SJCRH30 (cell line): ENCODE results near the gene CASP7. TPM values are rescaled to one million over a fixed set of nuclear protein-coding genes. Genes with fewer than 3 reads are reported as not detected.

Experiments
- DNase-seq, 2 experiments: peaks; one replicate each; pipeline ENCODE4 v3.0.0-alpha.2; 2015 to 2020
- H3K27ac ChIP-seq: fragments of 250-450 bp; sonication (Bioruptor Pico); 2 replicates; pipeline ENCODE4 v1.5.1; 2020; ENCODE audit warnings: mild to moderate bottlenecking, moderate library complexity
- H3K27me3 ChIP-seq: fragments of 250-450 bp; sonication (Bioruptor Pico); 2 replicates; pipeline ENCODE4 v1.5.1; 2020; ENCODE audit warnings: mild to moderate bottlenecking, moderate library complexity
- H3K36me3 ChIP-seq: fragments of 250-450 bp; sonication (Bioruptor Pico); 2 replicates; pipeline ENCODE4 v1.5.1; 2020; ENCODE audit warnings: mild to moderate bottlenecking, moderate library complexity
- H3K4me1 ChIP-seq: fragments of 250-450 bp; sonication (Bioruptor Pico); 2 replicates; pipeline ENCODE4 v1.5.1; 2020; ENCODE audit warnings: mild to moderate bottlenecking, moderate library complexity
- H3K4me3 ChIP-seq: fragments of 250-450 bp; sonication (Bioruptor Pico); 2 replicates; pipeline ENCODE4 v1.5.1; 2020; ENCODE audit warnings: mild to moderate bottlenecking, moderate library complexity
- H3K9me3 ChIP-seq: fragments of 250-450 bp; sonication (Bioruptor Pico); replicated peaks from 2 replicates; pipeline ENCODE4 v1.5.1; 2020; ENCODE audit warnings: mild to moderate bottlenecking, moderate library complexity
- total RNA-seq: library from RNA; depleted of rRNA; stranded (reverse); fragments of >200 nt; shearing (Covaris generic); gene quantifications from 2 replicates; pipeline ENCODE4 v1.2.3, GENCODE V29; 2014

The CASP7 gene
- total RNA-seq, 1 experiment from 2014 or later: 38.1 TPM

DNA sequence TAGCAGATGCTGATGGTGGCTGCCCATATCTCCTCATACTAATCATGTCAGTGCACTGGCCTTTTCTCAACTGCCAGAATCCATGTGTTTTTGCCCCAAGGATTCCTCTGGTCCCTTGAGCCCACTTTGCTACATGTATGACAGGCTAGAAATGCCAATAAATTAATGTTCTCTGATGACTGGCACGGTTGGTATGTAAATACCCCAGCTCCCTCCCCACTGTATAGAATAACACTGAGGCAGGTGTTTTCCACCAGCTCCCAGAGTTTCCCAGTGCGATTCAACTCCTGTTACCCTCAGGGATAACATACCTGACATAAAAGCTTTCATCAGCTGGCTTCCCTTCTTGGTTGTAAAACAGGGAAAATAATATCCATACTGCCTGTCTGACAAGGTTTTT lies 62.8 kb downstream of the CASP7 start:
- Histone ChIP-seq H3K27ac (no peak overlapping the region), H3K9me3 (0 out of 2 replicates have a peak, but pooled peaks cover 4% of the 10 kb centered on the region), H3K4me3 (no peak overlapping the region), H3K4me1 (peaks cover 7% of the 10 kb centered on the region; the same call in 1 of the 2 replicates), H3K27me3 (no peaks in the 10 kb centered on the region), H3K36me3 (no peaks in the 10 kb centered on the region)
- no peak for DNase-seq

DNA sequence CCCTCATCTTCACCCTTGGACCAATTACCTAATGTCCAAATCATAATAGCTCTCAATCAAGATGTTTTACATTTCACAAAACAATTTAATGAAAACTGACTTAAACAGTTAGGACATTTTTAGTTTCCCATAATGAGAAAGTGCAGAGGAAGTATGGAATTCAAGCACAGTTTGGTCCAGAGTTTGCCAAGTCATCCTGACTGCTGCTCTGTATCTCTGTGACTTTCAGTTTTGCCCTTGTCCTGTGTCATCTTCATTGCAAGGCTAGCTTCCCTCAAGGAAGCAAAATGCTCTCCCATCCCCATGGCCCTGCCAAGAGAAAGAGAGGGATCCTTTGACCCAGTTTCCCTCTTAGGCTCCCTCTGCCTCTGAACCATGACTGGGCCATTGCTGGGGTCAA lies 63.9 kb downstream of the CASP7 start:
- no peak overlapping the region for H3K4me3 ChIP-seq
- H3K36me3 ChIP-seq: no peaks in the 10 kb centered on the region
- DNase-seq: no peak
- H3K27me3 ChIP-seq: no peaks in the 10 kb centered on the region
- peaks cover 7% of the 10 kb centered on the region; the same call in 1 of the 2 replicates for H3K4me1 ChIP-seq
- 0 out of 2 replicates have a peak, but pooled peaks cover 4% of the 10 kb centered on the region for H3K9me3 ChIP-seq
- H3K27ac ChIP-seq: no peak overlapping the region

DNA sequence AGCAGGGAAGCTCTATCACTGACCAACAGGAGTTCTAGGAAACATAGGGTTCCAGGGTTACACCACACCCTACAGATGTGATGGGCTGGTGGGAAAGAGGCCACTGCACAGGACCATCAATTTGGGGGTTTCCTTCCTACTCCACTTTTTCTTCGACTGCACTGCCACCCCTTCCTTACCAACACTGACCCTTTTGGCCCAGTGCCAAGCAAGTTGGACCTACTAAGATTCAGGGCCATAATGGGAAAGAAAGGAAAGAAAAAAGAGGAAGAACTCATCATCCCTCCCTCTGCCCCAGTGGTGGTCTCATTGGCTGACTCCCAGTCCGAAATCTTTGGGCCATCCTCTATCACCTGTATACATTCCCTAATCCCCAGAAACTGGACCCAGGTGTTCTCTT lies 65.7 kb downstream of the CASP7 start:
- Histone ChIP-seq H3K4me3 (no peak overlapping the region), H3K36me3 (no peaks in the 10 kb centered on the region)

DNA sequence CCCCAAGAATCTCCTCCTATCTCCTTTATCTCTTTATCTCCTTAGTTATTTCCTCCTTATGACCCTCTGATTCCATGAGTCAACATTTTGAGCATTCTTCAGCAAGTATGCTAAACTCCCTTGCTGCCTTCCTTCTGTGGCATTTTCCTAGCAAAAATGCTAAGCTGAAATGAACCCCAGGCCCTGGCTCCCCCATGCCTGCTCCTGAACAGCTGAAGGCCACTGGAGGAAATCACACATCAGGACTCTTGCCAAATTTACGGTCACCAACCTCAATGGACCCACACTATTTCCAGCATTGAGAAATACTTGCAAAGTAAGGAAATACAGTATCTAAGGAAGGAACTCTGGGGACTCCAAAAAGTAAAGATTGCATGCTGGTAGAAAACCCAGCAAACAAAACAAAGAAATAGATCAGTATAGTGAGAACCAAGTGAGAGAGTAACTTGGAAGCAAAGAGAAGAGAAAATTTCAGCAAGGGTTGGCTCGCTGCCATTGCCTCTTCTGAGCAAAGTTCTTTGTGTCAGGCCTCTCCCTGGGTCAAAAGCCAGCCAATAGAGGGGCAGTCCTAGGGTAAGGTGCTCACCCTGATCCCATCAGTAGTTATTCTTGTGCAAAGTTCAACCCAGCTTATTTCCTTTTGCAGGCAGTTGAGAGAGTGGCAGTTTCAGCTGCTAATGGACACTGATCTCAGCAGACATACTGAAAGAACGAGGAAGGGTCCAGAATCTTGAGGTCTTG lies 66.7 kb downstream of the CASP7 start:
- DNase-seq: peak; percentile 32 to 35
- H3K4me3 ChIP-seq: no peak overlapping the region
- H3K36me3 ChIP-seq: no peaks in the 10 kb centered on the region
- peaks cover 16% of the 10 kb centered on the region for H3K4me1 ChIP-seq
- no peak overlapping the region for H3K27ac ChIP-seq
- H3K9me3 ChIP-seq: 0 out of 2 replicates have a peak, but pooled peaks cover 4% of the 10 kb centered on the region
- H3K27me3 ChIP-seq: no peaks in the 10 kb centered on the region

More for the DNA sequence above, 65.7 kb downstream of the CASP7 start:
- DNase-seq: no peak
- Histone ChIP-seq H3K27ac (no peak overlapping the region), H3K4me1 (peaks cover 8% of the 10 kb centered on the region; the same call in 1 of the 2 replicates), H3K9me3 (0 out of 2 replicates have a peak, but pooled peaks cover 4% of the 10 kb centered on the region), H3K27me3 (no peaks in the 10 kb centered on the region)

DNA sequence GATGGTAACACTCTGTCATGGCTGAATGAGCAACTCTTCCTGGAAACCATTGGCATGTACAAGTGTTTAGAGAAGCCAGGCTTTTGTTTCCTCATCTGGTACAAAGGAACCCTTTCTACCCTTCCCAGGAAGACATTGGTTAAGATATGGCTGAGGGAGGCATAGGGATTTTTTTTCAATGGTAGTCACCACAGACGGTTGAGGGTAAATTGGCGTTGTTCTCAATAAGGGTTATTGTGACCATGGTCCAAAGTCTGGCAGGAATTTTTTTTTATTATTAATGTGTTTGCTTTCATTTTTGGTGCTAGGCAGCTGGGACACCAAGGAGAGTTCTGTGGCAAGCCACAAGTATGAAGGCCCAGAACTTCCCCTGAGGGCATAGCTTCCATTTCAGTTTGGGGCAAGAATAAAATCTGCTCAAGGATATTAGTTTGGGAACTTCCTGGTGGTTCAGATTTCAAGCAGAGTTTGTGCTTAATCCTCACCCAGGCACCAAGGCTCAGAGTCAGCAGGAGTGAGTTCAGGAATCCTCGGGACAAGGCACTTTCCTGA lies 71.5 kb downstream of the CASP7 start, which contains the start of gene PLEKHS1:
Gene PLEKHS1 (plus strand): TSS at position 502 of the 552 bp plus-strand sequence. CDS start 3,596 bp downstream, outside the sequence.
- DNase-seq: peak; percentile 91 to 96
- Histone ChIP-seq H3K4me3 (peak within 1 kb of the TSS; percentile 54), H3K9me3 (no peaks in the 10 kb centered on the region), H3K36me3 (no peaks in the 10 kb centered on the region), H3K27ac (peak within 1 kb of the TSS; percentile 73), H3K27me3 (no peaks in the 10 kb centered on the region), H3K4me1 (peaks cover 26% of the 10 kb centered on the region)

DNA sequence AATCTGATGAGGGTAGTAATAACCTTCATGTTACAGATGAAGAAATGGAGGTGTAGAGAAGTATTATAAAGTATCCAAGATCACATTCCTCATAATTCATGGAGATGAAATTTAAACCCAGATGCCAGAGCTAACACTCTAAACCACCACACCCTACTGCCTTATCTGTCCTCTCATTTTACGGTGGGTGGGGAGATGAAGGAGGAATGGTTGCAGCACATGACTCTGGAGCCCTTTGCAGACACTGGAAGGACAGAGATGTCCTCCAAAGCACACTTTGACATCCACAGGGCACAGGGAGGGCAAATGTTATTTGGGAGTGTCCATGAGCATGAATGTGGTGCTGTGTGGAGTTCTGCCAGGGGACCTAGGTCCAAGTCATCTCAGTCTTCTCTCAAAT lies 72.8 kb downstream of the CASP7 start:
- Histone ChIP-seq H3K36me3 (no peaks in the 10 kb centered on the region), H3K4me1 (peaks cover 21% of the 10 kb centered on the region), H3K9me3 (no peaks in the 10 kb centered on the region), H3K27me3 (no peaks in the 10 kb centered on the region), H3K27ac (peak overlapping the region; percentile 73), H3K4me3 (peak overlapping the region; percentile 54)
- peak; percentile 41 to 63 for DNase-seq

DNA sequence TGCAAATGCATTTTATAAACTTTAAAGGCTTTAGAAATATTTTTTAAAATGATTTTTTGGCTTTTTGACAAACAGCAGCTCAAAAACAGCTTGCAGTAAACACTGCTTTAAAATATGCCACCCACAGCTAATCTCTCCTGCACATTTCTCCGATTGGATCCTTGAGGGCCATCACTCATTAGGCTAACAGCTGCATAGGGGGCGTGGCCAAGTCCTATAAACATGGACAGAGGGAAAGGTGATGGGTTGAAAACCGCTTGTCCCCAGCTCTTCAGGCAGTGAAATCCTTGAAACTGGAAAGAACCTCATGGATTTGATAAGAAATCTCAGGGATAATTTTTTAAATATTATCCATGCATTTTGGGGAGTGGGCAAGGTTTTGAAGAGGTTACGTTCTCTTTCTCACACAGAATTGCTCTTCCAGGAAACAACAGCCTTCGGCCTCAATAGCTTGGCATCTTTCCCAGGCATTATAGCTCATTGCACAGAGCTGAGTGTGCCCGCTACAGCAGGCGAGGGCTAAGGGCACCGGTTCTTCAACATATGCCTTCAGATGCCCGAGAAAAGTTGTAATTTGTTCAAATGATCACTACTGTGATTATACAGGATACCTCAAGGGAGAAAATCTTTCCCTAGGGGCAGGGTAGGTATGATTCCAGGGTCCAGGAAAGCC lies 73.4 kb downstream of the CASP7 start:
- peaks cover 21% of the 10 kb centered on the region for H3K4me1 ChIP-seq
- H3K9me3 ChIP-seq: no peaks in the 10 kb centered on the region
- peak overlapping the region; percentile 73 for H3K27ac ChIP-seq
- H3K4me3 ChIP-seq: peak overlapping the region; percentile 54
- peak; percentile 95 to 97 for DNase-seq
- H3K27me3 ChIP-seq: no peaks in the 10 kb centered on the region
- H3K36me3 ChIP-seq: no peaks in the 10 kb centered on the region

DNA sequence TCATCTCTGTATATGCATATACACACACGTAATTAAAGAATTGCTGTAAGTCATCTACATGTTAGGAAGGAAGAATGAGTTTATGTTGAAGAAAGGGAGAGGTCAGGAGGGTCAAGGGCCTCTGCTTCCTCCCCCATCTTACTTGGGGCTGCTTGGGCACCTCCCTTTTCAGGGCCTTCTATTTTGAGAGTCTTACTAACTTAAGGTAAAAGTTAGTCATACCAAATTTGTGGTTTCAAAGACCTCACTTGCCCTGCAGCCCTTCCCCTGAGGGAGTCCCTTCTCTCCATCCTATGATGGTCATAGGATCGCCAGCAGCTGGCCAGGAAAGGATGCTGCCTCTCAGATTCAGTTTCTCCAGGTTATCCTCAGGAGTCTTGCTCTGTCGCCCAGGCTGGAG lies 74.4 kb downstream of the CASP7 start:
- Histone ChIP-seq H3K36me3 (no peaks in the 10 kb centered on the region), H3K9me3 (no peaks in the 10 kb centered on the region), H3K4me3 (no peak overlapping the region), H3K27ac (no peak overlapping the region), H3K4me1 (peaks cover 21% of the 10 kb centered on the region), H3K27me3 (no peaks in the 10 kb centered on the region)
- DNase-seq: no peak

DNA sequence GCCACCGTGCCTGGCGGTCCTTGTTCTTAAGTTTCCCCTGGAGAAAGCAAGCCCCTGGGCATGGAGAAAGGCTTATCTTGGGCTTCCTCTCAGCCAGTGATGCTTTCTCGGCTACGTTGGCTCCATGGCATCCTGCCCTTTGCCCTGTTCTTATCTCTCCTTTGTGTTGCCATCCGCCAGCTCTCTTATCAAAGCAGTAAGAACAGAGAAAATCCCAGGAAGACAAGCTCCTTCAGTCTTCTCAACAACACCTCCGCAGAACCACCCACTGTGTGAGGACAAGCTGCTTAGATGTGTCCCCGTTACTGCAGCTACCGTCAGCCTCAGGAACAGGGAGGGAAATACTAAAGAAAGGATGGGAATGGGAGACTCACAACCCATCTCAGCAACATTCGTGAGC lies 75.1 kb downstream of the CASP7 start:
- Histone ChIP-seq H3K27ac (no peak overlapping the region), H3K27me3 (no peaks in the 10 kb centered on the region), H3K36me3 (no peaks in the 10 kb centered on the region), H3K9me3 (no peaks in the 10 kb centered on the region), H3K4me1 (peaks cover 21% of the 10 kb centered on the region), H3K4me3 (no peak overlapping the region)
- no peak for DNase-seq

DNA sequence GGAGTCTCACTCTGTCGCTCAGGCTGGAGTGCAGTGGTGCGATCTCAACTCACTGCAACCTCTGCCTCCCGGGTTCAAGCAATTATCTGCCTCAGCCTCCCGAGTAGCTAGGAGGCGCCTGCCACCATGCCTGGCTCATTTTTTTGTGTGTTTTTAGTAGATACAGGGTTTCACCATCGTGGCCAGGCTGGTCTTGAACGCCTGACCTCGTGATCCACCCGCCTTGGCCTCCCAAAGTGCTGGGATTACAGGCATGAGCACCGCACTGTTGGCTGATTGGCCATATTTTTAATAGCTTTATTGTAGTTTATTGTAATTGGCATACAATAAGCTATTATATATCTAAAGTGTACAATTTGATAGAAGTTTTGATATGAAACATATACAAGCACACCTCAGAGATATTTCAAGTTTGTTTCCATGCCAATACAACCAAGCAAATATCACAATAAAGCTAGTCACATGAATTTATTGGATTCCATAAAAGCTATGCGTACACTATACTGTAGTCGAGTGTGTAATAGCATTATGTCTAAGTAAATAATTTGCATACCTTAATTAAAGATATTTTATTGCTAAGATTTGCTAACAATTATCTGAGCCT lies 77.3 kb downstream of the CASP7 start:
- no peak for DNase-seq
- Histone ChIP-seq H3K9me3 (no peaks in the 10 kb centered on the region), H3K27ac (no peak overlapping the region), H3K4me1 (peaks cover 7% of the 10 kb centered on the region), H3K4me3 (no peak overlapping the region), H3K27me3 (no peaks in the 10 kb centered on the region), H3K36me3 (no peaks in the 10 kb centered on the region)

DNA sequence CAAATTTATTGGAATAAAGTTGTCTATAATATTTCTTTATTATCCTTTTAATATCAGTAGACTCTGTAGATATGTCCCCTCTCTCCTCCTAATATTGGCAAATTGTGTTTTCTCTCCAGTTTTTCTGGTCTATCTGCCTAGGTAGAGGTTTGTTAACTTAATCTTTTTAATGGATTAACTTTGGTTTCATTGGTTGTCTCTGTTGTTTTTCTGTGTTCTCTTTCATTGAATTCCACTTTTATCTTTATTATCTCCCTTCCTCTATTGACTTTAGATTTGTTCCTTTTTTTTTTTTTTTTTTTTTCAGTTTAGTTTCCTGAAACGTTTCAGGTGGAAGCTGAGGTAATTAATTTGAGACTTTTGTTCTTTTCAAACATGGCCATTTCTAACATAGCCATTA lies 82.4 kb downstream of the CASP7 start:
- Histone ChIP-seq H3K4me1 (peaks cover 8% of the 10 kb centered on the region; the same call in 1 of the 2 replicates), H3K4me3 (no peak overlapping the region), H3K9me3 (no peaks in the 10 kb centered on the region; the same call in 1 of the 2 replicates), H3K27me3 (no peaks in the 10 kb centered on the region), H3K27ac (no peak overlapping the region), H3K36me3 (no peaks in the 10 kb centered on the region)
- DNase-seq: no peak

DNA sequence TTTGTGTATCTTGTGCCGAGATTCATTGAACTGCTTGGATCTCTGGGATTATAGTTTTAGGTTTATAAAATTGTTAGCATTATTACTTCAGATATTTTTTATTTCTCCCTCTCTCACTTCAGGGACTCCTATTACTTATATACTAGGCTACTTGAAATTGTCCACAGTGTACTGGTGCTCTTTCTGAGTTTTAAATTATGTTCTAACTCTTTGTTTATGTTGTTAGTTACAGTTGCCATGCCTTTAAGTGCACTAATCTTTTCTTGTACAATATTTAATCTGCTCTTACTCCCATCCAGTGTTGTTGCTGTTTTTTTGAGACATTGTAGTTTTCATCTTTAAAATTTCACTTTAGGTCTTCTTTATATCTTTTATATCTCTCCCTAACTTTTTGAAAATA lies 84.9 kb downstream of the CASP7 start:
- no peak for DNase-seq
- Histone ChIP-seq H3K36me3 (no peaks in the 10 kb centered on the region), H3K27ac (no peak overlapping the region), H3K4me1 (peaks cover 12% of the 10 kb centered on the region; the same call in 1 of the 2 replicates), H3K27me3 (no peaks in the 10 kb centered on the region), H3K4me3 (no peak overlapping the region), H3K9me3 (no peaks in the 10 kb centered on the region; the same call in 1 of the 2 replicates)

DNA sequence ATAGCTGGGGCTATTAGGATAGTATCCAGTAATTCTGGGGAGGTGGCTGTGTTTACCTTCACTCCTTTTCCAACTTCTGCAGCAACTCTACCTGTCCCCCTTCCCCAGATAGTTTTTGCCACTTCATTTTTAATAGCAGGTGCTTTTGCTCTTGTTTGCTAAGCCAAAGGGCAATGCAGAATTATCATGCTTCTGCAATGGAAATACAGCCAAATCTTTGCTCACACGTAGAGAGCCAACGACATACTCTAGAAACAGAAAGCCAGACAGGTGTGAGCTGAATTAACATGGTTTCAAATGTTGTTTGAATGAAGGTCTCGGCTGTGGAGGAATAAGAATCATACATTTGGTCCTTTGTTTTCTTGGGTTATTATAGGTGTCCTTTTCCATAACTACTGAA lies 86.2 kb downstream of the CASP7 start:
- no peak overlapping the region for H3K27ac ChIP-seq
- DNase-seq: no peak
- H3K27me3 ChIP-seq: no peaks in the 10 kb centered on the region
- peaks cover 12% of the 10 kb centered on the region; the same call in 1 of the 2 replicates for H3K4me1 ChIP-seq
- no peak overlapping the region for H3K4me3 ChIP-seq
- no peaks in the 10 kb centered on the region; the same call in 1 of the 2 replicates for H3K9me3 ChIP-seq
- H3K36me3 ChIP-seq: peaks cover 3% of the 10 kb centered on the region; the same call in 1 of the 2 replicates

DNA sequence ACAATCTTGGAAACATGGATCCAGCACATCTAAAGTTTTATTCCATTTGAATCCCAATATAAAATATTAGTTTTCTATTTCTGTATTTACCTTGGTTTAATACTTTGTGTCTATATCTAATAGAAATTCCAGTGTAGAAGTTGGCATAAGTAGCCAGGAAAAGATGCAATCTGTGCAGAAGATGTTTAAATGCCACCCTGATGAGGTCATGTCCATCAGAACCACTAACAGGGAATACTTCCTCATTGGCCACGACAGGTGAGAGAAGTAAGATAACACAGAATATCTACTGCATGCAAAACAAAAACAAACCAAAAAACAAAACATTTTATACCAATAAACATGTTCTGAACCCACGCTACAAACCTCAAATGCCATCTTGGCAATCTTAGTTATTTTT lies 87.5 kb downstream of the CASP7 start:
- H3K4me1 ChIP-seq: peaks cover 12% of the 10 kb centered on the region; the same call in 1 of the 2 replicates
- DNase-seq: peak in 1 of 2 experiments; percentile 15
- no peak overlapping the region for H3K4me3 ChIP-seq
- H3K27ac ChIP-seq: no peak overlapping the region
- H3K36me3 ChIP-seq: peaks cover 3% of the 10 kb centered on the region; the same call in 1 of the 2 replicates
- H3K9me3 ChIP-seq: no peaks in the 10 kb centered on the region; the same call in 1 of the 2 replicates
- no peaks in the 10 kb centered on the region for H3K27me3 ChIP-seq
